GM08714 (cell line): ENCODE measurements around the gene ANKRD36C.
"Not testable (repeated sequence)": the region's sequence is repeated elsewhere in the genome, so short reads cannot be mapped to it uniquely, and the experiment has no call there.

Source experiments
- H3K4me3 ChIP-seq: fragments of 200-500 bp; sonication (Bioruptor generic); 2 replicates; pipeline ENCODE4 v1.5.1; 2014; ENCODE audit warnings: mild to moderate bottlenecking, low read length, inconsistent platforms
- ZNF274 ChIP-seq: IDR thresholded peaks from 2 replicates; pipeline ENCODE4 v1.6.1; 2012; ENCODE audit warnings: mild to moderate bottlenecking, low read depth, low read length

Gene ANKRD36C

DNA sequence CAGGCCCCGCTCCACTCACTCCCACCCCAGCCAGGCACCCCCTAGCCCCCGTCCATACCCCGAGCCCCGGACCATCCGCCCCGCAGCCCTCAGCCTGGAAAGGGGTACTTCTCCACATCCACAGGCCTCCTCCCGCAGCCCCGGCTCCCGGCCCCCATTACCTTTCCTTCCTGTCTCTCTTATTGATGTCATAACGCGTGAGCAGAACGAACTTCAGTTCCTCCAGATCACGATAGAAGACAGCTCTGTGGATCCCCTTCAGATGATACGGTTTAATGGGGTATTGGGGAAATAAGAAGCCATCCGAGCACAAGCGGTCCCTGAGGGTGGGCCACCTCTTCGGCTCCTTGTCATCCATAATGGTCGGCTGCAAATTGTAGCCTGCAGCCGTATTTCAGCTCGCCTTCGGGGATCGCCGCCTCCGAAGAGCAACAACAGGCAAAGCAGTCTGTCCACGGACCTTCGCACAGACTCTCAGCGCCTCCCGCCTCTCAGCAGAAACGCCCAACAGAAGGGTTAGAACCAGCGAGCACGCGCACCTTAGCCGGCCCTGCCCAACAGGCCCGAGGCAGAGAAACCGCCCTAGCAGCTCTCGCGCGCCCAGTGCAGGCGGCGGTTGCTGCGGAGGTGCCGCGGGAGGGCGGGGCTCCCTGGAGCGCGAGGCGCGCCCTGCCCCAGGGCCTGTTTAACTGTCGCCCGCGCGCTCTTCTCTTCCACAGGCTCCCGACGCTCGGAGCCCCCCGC, at the start of gene ANKRD36C:
ANKRD36C (minus strand) TSS at position 474 of the 744 bp plus-strand sequence; CDS start at position 358, 116 bp downstream.
- H3K4me3 ChIP-seq: peak within 1 kb of the TSS; percentile 92

DNA sequence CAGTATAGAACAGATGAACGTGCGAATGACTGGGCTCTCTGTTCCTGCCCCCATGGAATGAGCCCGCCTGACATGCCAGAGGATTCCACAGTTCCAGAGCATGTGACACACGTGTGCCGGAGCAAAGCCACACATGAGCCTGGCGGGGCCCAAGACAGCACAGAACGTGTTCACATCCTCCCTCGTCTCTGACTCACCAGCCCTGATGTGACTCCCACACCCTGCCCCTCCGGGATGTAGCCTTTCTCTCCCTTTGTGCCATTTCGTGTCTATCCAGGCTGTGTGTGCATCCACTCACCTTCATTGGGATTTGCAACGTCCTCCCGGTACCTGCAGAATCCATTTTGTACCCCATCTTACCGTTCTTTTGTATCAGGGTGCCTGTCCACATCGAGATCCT, 43.9 kb upstream of the ANKRD36C start:
- not testable (repeated sequence) for H3K4me3 ChIP-seq

DNA sequence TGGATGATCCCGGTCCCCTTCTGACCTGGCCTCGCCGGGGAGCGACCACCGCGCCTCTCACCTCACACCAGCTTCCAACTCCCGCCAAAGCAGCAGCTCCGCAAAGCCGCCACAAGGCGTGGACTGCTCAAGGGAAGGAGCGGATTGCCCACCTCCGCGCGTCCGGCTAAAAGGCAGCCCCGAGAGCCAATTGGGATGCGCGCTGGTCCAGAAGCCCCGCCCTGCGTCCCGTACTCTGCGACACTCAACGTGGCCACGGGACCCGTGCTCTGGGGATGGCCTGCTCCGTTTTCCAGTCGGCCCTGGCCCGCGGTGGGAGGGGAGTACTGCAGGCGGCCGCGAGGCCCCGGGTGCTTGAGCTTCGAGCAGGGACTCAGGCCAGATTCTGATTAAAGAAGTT, 43.2 kb upstream of the ANKRD36C start, which contains the start of gene GPAT2:
GPAT2 (minus strand) TSS at position 125 of the 400 bp plus-strand sequence. CDS start 2,557 bp downstream, outside the sequence.
- not testable (repeated sequence) for H3K4me3 ChIP-seq

DNA sequence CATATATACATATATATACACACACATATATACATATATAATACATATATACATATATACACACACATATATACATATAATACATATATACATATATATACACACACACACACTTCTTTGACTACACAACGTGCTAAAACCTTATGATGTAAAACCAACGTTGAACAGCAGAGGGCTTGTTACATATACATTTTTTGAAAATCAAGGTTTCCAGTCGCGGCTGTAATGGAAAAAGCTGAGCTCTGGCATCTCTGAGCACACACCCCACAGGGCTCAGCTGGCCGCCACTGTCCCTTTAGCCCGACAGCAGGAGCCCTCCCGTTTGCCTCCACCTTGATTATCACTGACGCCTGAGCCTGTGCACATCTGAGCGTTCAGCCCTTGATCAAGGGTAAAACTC, 42.4 kb upstream of the ANKRD36C start:
- not testable (repeated sequence) for H3K4me3 ChIP-seq

DNA sequence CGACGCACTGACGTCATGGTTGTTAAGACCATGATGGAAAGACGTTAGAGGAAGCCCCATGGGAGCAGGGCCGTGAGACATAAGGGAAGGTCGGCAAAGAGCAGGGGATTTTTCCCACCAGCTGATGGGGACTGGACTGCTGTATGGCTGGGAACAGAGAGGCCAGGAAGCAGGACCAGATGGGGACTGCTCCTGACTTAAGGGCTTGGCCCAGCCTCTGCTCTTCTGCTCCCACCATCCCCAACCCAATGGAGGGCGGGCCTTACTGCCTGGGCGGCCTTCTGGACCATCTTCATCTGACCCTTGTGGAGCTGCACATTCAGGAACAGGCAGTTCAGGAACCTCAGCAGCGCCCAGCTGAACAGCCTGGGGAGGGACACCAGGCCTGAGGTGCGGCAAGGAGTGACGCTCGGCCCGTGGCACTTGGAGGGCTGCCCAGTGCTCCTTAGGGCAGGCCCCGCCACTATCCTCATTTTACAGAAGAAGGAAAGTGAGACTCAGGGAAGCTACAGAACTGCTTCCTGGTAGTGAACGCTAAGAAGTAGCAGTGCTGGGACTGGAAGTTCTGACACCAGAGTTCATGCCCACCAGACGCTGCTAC, 36.2 kb upstream of the ANKRD36C start:
- H3K4me3 ChIP-seq: not testable (repeated sequence)

DNA sequence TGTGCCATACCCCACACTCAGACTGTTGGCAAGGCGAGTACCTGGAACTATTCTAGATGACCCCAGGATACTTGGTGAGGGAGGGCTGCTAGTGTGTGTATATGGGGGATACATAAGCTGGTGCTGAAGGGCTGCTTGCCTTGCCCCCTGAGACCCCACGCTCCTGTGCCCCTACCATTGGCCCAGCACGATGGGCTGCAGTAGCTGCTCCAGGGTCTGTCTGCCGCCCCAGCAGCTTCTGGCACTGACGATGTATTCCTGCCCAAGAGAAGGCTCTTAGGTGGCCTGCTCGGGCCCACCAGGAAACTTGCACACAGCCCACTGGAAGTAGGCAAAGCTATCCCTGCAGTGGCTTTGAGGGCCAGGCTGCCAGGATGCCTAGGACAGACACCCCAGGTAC, 34.1 kb upstream of the ANKRD36C start:
- not testable (repeated sequence) for H3K4me3 ChIP-seq

DNA sequence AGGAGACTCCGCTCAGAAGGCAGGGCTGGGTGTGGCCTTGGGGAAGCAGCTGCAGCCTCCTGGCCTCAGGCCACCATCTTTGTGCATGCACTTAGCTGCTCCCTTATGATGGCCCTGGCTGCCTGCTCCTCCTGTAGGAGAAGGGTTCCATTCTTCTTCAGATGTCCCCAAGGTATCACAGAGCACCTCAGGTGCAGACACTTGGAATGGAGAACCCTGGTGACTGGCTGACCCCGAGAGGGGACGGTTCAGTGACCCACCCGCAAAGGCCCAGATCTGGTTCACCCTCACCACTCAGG, 33.5 kb upstream of the ANKRD36C start:
- no peak for TF ChIP-seq ZNF274
- H3K4me3 ChIP-seq: no peak overlapping the region

DNA sequence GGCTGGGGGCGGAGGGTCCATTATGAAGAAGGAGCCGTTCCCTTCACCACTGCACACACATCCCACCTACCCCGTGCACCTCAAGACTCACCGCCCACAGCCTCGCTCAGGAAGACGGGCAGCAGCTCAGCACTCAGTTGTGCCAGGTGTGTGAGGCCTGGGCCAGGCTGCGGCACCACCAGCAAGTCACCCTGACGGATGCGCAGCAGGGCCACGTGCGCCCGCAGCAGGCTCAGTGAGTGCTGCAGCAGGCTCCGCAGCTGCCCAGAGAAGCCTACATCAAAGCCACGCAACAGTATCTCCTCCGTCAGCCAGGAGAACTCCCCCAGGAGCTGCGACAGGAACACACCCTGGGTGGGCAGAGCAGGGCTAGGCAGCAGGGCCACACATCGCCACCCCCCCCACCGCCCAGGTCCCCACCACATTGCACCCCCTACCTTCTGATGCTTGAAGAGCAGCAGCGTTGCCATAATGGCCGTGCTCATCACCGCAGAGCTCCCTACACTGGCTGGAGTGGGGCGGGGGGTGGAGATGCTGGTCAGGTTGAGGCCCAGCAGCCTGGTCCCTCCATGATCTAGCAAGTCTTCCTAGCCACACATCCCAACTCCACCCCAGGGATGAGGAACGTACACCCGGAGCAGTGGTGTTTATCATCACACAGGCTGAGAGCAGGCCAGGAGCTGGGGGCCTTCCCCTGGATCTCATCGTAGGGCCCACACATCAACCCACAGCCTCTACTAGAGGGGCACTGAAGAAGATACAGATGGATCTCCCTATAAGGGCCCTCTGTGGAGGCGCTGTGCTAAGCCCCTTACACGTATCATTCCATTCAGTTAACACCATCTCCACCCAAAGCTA, 32.9 kb upstream of the ANKRD36C start:
- no peak for TF ChIP-seq ZNF274
- no peak overlapping the region for H3K4me3 ChIP-seq

DNA sequence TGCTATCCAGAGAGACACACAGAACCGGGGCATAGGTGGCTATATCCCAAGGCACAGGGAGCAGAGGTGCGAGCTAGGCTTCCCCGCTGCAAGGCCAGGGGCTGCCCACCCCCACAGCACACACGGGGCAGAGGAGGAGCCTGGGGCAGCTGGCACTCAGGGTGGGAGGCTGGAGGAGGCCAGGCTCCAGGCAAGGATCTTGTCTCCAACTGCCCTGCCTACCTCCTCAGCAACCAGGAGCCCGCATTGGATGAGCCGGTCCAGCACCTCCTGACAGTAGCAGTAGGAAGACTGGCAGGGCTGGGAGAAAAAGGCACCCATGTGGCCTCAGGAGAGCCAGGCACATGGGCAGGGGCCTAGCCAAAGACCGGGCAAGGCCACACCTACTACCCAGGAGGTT, 32.1 kb upstream of the ANKRD36C start:
- not testable (repeated sequence) for H3K4me3 ChIP-seq

DNA sequence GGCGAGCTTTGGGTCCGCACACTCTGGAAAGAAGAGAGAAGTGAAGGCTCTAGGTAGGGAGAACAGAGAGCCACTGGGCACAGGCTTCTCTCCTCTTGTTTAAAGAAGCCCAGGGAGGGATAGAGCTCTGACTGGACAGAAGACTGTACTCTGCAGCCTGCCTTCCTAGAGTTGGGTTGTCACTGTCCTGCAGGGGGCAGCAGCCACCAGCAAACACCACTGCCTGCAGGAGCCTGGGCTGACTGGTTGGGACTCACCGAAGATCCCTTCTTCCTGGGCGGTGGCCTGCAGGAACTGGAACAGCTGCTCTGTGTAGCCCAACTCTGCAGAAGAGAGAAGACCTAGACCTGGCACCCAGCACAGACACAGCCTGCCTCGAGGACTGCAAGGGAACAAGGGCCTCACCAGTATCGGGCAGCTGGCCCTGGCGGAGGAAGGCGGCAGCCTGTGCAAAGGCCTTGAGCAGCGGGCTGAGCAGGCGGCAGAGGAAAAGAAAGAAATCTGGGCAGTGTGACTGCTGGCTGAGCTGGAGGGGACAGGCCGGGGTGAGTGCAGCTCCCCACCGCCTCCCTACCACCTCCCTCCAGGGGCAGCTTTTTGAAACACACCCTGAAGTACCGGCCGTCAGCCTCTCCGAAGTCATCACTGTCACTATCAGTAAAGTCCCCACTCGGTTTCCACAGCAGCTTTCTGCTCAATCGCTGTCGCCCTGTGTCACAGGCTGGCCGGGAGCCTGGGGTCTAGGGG, 31.2 kb upstream of the ANKRD36C start:
- not testable (repeated sequence) for H3K4me3 ChIP-seq

DNA sequence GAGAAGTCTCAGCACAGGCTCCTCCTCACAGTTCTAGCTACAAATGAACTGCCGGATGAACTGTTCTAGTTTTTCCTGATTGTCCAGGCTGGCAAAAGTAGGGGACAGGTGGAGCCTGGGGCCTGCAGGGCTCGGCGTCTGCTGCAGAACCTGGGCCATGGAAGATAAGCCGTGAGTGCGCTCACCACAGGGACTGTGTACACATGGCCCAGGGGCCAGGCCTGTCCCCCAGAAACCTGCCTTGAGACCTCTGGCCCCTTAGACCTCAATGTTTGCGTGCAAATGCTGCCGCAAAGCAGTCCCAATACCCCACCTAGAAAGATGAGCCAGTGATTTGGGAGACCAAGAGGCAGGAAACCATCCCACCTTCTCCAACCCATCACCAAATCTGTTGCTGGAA, 30.5 kb upstream of the ANKRD36C start:
- not testable (repeated sequence) for H3K4me3 ChIP-seq

DNA sequence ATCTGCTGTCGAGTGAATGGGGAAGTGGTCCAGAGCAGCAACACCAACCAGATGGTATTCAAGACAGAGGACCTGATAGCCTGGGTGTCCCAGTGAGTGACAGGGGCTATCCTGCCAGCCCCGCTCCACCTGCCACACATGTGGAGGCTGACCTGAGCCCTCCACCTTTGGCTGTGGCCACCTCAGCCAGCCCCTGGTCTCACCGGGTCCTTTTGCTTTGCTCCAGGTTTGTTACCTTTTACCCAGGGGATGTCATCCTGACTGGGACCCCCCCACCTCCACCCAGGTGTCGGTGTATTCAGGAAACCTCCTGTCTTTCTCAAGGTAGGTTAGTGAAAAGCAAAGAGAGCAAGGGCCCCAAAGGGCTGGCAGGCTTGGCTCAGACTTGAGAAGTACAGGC, 29.5 kb upstream of the ANKRD36C start:
- H3K4me3 ChIP-seq: not testable (repeated sequence)

DNA sequence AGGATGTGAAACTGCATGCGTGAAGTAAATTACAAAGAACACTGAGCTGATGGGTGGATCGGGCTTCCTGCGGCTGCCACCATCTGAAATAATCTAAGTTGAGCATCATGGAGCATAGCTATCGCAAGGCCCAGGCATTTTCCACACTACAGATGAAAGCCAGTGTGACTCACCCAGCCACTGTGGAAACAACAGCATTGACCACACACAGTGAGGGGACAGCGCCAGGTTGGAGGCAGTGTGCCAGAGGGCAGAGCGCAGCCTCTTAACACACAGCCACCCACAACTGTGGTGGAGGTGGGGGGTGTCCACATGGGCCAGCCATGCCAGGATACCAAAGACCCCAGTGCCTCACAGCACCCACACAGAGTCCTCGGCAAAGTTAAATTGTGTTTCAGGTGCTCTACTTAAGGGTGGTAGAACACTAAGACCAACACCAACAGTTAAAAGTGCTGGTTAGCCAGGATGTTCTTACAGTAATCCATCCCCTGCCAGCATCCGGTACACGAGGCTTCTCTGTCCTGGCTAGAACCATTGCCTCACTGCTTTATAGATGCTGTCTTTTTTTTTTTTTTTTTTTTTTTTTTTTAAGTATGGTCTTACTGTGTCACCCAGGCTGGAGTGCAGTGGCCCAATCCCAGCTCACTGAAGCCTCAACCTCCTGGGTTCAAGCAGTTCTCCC, 28.4 kb upstream of the ANKRD36C start:
- not testable (repeated sequence) for H3K4me3 ChIP-seq

DNA sequence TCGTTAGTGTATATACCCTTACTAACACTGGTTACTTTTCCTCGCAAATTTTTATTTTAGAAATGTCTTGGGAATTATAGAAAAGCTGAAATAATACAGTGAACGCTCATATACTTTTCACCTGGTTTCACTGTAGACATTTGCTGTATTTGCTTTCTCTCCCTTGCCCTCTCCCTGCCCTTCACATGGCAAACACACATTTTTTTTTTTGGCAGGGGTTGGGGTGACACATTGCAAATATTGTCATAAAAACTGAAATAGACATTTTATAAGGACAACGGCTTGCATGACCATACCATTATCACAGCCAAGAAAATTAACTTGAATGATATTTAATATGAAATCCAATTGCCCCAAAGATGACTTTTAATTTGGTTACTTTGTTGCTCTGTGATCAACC, 24.7 kb upstream of the ANKRD36C start:
- H3K4me3 ChIP-seq: not testable (repeated sequence)

DNA sequence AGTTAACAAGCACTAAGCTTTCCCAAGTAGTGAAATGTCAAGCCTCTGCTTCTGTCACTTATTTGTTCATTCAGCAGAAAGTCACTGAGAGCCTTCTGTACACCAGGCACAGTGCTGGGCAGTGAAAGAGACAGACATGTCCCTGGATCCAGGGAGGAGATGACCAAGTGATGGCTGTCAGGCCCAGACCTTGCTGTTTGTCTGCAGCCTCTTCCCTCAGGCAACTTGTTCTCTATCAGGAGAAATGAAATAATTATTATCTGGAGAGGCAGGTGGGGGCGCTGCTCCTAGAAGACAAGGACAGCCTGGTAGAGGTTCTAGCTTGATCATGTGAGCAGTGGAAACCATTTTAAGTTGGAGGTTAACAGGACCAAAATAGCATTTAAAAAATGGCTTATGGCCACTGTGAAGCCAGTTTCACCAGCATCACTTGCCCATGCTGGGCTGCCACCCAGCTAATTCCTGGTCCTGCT, 21.2 kb upstream of the ANKRD36C start:
- not testable (repeated sequence) for H3K4me3 ChIP-seq

DNA sequence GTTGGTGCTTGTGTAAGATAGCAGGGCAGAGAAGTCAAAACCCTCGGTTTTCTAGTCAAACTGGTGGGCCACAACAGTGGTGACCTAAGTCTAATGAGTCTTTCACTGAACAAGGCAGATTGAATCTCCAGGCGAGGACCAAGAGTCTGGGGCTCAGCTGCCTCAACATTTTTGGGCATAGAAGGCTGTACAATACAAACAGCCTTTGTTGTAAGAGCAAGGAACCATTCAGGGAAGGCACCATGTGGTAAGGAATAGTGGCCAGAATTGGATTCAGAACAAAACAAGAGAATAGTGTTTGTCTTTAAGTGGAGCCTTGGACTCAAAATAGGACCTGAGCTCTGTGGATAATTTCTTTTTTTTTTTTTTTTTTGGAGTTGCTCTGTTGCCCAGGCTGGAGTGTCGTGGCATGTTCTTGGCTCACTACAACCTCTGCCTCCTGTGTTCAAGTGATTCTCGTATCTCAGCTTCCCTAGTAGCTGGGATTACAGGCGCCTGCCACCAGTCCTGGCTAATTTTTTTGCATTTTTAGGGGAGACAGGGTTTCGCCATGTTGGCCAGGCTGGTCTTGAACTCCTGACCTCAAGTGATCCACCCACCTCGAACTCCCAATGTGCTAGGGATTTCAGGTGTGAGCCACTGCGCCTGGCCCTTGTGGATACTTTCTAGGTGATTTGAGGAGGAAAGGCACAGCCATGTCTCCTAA, 20.6 kb upstream of the ANKRD36C start:
- H3K4me3 ChIP-seq: not testable (repeated sequence)

DNA sequence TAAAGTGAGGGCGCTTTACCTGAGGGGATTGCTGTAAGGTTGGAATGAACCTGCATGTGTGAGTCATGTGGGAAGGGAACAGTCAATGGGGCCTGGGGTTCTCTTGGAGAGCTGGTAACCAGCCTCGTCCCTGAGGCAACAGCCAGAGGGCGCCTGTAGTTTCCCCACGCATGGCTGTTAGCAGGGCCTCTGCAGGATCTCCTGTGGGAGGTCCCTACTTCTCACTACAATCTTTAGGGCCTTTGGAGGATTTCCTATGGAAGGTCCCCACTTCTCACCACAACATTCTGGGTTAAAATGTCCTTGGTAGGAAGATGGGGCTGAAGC, 19.5 kb upstream of the ANKRD36C start:
- H3K4me3 ChIP-seq: not testable (repeated sequence)

DNA sequence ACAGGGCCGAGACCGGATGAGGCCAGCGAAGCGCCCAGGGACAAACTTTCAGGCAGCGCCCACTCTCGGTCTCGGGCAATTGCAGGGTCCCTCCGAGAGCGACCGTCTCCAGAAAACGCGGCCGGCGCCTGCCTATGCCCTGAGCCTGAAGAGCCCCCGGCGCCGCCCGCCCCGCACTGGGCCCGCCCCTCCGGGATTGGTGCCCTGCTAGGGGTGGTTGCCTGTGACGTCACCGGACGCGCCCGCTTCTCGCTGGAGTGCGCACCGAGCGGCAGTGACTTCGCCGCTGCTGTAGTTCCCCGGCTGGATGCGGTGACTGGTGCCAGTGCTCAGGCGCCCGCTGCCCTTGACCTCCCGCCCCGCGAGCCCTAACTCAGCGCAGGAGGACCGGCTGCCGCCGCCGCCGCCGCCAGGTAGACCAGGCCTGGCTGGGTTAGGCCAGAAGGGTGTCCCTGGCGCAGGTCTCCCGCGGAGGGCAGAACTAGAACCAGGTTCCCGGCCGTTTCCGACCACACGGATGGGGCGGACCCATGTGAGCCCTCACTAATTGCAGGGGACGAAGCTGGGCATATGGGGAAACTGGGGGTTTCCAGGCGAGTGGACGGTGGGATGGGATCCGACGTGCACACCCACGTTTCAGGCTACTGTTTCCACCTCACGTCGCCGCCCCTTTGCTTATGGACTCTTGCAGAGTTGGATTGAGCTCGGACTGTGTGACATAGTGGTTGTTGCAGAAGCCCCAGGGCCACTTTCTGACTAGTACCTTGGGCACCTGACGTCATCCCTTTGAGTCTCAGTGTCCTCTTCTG, 18.9 kb upstream of the ANKRD36C start:
- peak overlapping the region; percentile 38; the same call in 1 of the 2 replicates for H3K4me3 ChIP-seq

DNA sequence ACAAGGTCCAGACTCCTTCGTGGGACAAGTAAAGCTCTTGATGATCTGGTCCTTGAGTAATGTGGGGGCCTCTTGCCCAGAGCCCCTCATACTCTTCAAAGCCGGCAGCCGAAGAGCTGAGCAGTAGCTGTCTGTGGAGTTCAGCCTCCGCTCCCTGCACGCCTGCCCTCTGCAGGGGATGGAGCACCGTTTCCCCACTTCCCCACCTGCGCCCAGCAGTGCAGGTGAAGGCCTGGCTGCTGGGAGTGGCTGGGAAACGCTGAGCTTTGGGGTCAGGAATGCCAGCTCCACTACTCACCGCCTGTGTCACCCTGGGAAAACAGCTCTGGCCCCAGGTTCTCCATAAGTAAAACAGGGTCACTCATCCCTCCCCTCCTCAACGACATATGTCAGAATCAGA, 18.2 kb upstream of the ANKRD36C start:
- peak overlapping the region; percentile 38; the same call in 1 of the 2 replicates for H3K4me3 ChIP-seq
